HEK293T (cell line): Measurements from ENCODE around the gene ANKRD44.

Experiments used
- BHLHE40 ChIP-seq: fragments of 450-650 bp; IDR thresholded peaks from 2 replicates; pipeline ENCODE4 v1.6.1; 2016; ENCODE audit warnings: mild to moderate bottlenecking, moderate library complexity, borderline replicate concordance
- HDGF ChIP-seq: fragments of 450-650 bp; IDR thresholded peaks from 2 replicates; pipeline ENCODE4 v1.6.1; 2017; ENCODE audit warnings: antibody characterized with exemption, borderline replicate concordance
- PKNOX1 ChIP-seq: fragments of 450-650 bp; IDR thresholded peaks from 2 replicates; pipeline ENCODE4 v1.6.1; 2016

GRCh38 chr2:197236159-197236558 is 74.4 kb downstream of the ANKRD44 start:
- no peak for TF ChIP-seq PKNOX1
- no peak for TF ChIP-seq HDGF
- no peak for TF ChIP-seq BHLHE40
